ENCODE results near the gene SPDYC.
A peak's percentile ranks its signal among the peaks of the same experiment; 100 is the strongest.
"Not testable (repeated sequence)": the region's sequence is repeated elsewhere in the genome, so short reads cannot be mapped to it uniquely, and the experiment has no call there.

Gene SPDYC

DNA sequence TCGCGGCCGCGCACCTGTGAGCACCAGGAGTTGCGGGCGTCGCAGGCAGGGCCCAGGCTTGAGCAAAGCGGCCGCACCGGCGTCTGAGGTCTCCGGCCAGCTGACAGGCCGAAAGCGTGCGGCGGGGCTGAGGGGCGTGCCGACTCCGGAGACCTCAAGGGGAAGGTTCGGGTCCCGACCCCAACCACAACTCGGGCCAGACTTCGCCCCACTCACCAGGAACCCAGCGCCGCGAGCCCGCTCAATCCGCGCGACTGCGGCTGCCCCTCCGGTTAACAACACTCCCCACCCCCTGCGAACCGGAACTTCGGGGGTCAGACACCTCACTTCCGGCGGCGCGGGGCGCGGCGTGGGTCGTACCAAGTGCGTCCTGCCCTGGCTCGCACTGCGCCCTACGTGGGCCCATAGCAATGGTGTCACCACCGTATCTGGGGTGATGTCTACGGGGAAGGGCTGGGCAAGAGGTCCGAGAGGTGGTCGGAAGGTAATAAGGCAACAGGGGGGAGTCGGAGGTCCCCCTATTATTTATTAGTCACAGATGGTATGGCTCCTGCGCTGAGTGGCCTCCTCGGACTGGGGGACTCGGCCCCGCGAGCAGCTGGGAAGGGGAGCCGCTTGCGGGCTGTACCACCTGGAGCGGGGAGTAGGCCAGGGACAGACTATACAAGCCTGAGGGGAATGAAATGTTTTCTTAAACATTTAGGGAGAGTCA lies 35.6 kb upstream of the SPDYC start, which contains the start of gene SYVN1:
TSS of gene SYVN1 (minus strand) at position 280 of the 712 bp plus-strand sequence. CDS start 918 bp downstream, outside the sequence.
- peak; percentile 91 for DNase-seq (ENCODE audit: low spot score)

- DNase-seq (ENCODE audit: low spot score), result peak; percentile 91
These were observed 34.9 kb upstream of the SPDYC start for GRCh38 chr11:65134952-65135632.

DNA sequence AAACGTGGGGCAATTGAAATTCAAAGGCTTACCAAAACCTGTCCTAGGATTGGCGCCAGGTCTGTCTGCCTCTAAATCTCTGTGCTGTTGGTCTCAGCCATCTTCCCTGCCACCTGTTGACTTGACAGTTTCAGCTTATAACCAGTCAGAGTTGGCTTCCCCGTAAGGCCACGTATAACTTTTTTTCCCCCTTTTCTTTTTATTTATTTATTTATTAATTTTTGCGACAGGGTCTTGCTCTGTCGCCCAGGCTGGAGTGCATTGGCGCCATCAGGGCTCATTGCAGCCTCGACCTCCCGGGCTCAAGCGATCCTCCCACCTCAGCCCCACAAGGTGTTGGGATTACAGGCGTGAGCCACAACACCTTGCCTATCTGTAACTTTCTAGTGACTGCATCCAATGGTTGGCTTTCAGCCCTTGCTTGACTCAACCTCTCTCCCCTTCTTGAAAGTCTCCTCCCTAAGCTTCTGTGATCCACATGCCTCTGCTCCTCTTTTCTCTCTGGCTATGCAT lies 34.3 kb upstream of the SPDYC start:
- no peak for DNase-seq (ENCODE audit: low spot score)

DNA sequence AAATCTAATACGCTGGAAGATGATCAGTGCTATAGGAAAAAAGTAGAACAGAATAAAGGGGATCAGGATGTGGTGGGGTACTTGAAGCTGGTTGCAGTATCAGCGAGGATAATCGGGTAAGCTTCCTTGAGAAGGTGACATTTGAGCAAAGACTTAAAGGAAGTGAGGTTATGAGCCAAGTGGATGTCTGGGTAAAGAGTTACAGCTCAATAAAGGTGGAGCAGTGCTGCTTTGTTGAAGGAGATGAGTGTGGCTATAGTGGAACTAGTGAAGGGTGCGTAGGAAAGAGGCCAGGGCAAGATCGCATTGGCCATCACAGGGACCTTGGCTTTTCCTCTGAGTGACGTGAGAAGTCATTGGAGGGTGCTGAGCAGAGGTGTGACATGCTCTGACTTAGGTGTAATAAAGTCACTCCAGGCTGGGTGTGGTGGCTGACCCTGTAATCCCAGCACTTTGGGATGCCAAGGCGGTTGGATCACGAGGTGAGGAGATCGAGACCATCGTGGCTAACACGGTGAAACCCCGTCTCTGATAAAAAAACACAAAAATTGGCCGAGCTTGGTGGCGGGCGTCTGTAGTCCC lies 33.4 kb upstream of the SPDYC start:
- DNase-seq (ENCODE audit: low spot score), result no peak

GRCh38 chr11:65141896-65142494 lies 28.0 kb upstream of the SPDYC start:
- DNase-seq (ENCODE audit: low spot score), result no peak

DNA sequence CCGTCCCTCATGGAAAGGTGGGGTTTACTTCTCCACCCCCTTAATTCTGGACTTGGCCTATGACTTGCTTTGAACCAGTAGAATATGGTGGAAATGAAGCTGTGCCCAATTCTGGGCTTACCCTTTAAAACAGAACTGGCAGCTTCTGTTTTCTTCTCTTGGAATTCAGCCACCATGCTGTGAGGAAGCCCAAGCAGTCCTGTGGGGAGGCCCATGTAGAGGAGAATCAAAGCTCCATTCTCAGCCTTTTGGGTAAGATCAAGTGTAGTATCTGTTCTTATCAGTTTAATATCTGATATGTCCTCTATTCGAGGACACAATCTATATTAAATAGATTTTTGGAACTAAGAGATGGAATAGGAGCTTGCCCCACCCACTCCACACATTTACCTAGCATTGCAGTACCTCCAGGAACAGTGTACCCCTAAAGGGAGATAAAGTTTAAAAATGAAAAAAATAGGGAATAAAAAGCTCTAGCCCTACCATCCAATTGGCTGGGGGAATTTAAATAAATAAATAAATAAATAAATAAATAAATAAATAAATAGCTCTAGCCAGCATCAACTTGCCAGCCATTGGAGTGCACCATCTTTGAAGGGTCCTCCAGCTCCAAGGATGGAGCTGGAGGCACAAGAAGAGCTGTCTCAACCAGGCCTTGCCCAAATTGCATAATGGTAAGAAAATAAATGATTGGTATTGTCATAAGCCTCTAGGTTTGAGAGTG lies 22.5 kb upstream of the SPDYC start:
- no peak for DNase-seq (ENCODE audit: low spot score)

GRCh38 chr11:65148657-65149056 lies 21.4 kb upstream of the SPDYC start:
- DNase-seq (ENCODE audit: low spot score), result no peak

DNA sequence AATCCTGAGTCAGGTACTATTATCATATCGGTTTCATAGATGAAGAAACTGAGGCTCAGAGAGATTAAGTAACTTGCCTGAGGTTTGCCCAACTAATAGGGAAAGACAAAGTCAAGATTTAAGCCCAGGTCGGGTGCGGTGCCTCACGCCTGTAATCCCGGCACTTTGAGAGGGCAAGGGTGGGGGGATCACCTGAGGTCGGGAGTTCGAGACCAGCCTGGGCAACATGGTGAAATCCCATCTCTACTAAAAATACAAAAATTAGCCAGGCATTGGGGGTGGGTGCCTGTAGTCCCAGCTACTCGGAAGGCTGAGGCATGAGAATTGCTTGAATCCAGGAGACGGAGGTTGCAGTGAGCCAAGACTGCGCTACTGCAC lies 19.9 kb upstream of the SPDYC start:
- not testable (repeated sequence) for DNase-seq (ENCODE audit: low spot score)

DNA sequence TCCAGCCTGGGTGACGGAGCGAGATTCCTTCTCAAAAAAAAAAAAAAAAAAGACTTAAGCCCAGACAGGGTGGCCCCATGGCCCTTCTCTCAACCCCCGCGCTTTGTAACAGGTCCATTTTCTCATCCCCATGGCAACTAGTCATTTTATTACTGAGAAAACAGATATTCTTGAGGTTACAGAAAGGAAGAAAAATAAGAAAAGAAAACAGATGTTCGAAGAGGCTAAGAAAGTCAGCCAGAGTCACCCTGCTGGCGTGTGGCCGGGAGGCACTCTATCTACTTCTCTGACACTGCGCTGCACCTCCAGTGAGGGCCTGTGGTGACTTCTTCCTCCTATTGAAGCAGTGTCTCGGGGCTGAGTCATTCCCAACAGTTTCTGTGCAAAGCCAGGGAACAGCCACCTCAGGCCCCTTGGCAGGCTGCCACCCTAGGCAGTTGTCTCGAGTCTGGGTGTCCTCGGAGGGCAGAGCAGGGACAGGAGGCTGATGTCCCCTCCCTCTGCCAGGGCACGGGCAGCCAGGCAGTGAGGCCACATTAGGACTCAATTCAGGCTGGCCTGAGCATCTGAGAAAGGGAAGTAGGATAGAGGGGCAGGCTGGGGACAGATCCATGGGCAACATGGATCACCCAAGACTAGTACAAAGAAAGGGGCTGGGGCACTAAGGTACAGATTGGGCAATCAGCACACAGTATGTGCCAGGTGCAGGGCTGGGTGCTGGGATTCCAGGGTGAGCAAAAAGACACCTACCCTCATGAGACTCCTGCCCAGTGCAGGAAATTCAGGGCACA lies 19.3 kb upstream of the SPDYC start:
- peak; percentile 27 for DNase-seq (ENCODE audit: low spot score)

DNA sequence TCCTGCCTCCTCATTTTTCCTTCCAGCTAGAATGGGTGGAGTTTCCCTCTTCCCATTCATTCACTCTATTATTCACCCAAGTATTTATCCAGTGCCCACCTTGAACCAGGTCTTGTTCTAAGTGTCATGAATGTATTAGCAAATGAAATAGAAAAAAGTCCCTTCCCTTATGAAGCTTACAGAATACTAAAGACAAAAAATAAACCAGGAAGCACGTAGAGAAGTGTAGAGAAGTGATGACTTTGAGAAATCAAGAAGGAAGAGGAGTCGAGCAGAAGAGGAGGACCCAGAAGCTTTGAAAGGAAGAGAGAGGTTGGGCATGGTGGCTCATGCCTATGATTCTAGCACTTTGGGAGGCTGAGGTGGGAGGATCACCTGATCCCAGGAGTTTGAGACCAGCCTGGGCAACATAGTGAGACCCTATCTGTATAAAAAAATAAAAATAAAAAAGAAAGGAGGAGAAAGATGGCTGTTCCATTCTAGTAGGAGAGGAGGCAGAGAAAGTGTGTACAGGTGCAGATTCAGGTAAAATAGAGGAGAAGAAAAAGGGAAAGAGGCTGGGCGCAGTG lies 18.6 kb upstream of the SPDYC start:
- no peak for DNase-seq (ENCODE audit: low spot score)

GRCh38 chr11:65152122-65152521 lies 17.9 kb upstream of the SPDYC start:
- no peak for DNase-seq (ENCODE audit: low spot score)

- no peak for DNase-seq (ENCODE audit: low spot score)
These were observed 13.8 kb upstream of the SPDYC start for GRCh38 chr11:65156256-65156655.

GRCh38 chr11:65156926-65157325 lies 13.1 kb upstream of the SPDYC start:
- DNase-seq (ENCODE audit: low spot score), result no peak

DNA sequence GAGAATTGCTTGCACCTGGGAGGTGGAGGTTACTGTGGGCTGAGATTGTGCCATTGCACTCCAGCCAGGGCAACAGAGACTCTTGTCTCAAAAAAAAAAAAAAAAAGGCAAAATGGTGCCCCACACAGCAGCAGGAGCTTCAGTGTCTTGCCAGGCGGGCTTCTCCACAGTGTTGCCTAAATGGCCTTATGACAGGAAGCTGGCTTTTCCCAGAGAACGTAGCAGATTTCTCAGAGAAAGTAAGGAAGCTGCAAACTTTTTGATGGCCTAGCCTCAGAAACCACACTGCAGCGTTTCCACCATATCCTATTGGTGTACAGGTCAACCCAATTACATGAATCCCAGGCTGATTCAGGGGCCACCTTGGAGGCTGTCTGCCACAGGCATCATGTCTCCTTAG lies 12.7 kb upstream of the SPDYC start:
- no peak for DNase-seq (ENCODE audit: low spot score)

DNA sequence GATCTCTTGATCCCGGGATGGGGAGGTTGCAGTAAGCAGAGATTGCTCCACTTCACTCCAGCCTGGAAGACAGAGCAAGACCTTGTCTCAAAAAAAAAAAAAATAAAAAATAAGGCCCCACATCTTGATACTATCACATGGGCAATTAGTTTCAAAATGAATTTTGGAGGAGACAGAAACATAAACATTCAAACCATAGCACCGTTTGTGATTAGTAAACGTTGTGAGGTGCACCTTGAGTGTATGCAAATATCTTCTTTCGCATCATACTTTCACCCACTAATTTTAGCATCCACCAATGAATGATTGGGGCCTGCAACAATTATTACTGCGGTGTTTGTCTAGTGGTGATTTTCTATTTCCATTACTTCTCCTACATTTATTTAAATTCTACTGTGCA lies 11.0 kb upstream of the SPDYC start:
- no peak for DNase-seq (ENCODE audit: low spot score)

DNA sequence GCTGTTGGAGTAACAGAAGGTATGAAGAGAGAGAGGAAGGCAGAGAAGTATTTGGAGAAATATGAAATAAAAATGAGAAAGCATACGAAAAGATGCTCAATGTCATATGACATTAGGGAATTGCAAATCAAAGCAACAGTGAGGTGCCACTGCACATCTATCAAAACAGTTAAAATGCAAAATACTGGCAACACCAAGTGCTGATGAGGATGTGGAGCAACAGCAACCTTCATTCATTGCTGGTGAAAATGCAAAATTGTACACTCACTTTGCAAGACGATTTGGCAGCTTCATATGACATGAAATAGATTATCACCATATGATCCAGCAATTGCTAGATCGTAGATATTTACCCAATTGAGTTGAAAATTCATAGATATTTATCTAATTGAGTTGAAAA lies 9.4 kb upstream of the SPDYC start:
- DNase-seq (ENCODE audit: low spot score), result no peak

DNA sequence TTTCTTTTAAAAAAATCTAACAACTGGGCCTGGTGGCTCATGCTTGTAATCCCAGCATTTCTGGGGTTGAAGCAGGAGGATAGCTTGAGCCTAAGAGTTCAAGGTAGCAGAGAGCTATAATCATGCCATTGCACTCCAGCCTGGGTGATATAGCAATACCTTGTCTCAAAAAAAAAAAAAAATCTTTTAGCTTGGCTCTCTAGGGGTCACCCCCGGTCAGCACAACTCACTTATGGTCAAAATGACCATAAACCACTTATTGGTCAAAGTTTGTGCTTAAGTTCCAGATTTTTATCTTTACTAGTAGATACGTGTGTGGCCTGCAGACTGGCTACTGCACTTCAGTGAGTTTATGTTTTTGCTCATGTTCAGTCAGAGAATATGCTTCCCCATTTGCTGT lies 6.3 kb upstream of the SPDYC start:
- DNase-seq (ENCODE audit: low spot score), result no peak

- no peak for DNase-seq (ENCODE audit: low spot score)
These were observed 4.4 kb upstream of the SPDYC start for GRCh38 chr11:65165410-65166317.

GRCh38 chr11:65166893-65167292 lies 3.1 kb upstream of the SPDYC start:
- DNase-seq (ENCODE audit: low spot score), result no peak

GRCh38 chr11:65167656-65168055 lies 2.4 kb upstream of the SPDYC start:
- no peak for DNase-seq (ENCODE audit: low spot score)

Measured in putamen (tissue), 1 donor.